NCI-H524 (cell line): ENCODE data around the gene LPP.

Experiments
- DNase-seq, 2 experiments: peaks; one replicate each; lab custom pipeline; 2025; lab: John Stamatoyannopoulos, UW

Gene LPP

DNA sequence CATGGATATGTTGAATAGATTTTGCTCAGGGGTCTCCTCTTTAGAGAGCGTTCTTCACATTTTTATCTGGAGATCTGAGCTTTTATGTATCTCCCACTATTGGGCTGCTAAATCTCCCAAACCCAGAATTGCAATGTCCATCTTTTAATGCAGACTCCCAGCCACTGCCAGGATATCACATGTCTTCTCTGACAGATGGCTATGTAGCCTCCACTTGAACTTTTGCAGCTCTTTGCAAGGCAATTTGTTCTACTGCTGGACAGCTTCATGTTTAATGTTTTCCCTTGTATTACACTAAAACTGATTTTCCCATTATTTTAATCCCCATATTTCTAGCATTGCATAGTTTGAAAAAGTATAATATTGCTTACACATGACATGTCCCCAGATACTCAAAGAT, 177.2 kb downstream of the LPP start:
- DNase-seq = peak; percentile 9 to 56

DNA sequence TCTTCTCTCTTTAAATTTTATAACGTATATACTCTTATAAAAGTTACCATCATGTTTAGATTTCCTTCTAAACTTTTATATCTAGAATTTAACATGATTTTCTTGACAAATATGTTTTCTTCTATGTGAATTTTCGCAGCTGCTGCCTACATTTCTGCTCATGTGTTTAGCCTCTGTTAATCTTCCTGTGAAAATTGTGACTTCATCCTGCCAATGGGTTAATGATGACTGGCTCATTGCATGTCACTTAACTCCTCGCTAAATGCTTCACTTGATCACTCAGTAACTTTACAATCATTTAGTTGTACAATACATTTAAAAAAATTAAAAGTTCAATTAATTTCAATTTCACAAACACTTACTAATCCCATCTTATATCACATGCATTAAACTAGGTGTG, 178.1 kb downstream of the LPP start:
- DNase-seq = no peak

DNA sequence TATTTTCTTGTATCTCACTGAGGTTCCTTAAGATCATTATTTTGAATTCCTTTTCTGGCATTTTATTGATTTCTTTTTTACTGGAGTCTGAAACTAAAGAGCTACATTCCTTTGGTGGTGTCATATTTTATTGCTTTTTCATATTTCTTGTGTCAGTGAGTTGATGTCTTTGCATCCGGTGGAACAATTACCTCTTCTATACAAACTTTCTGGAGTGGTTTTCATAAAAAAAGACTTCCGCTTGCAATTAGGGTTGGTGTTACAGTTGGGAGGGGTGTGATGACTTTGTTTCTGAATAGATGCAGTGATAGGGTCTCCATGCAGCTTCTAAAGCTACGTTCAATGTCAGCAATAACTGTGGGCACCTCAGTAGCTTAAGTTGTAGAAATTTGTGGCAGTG, 181.7 kb downstream of the LPP start:
- DNase-seq = no peak

DNA sequence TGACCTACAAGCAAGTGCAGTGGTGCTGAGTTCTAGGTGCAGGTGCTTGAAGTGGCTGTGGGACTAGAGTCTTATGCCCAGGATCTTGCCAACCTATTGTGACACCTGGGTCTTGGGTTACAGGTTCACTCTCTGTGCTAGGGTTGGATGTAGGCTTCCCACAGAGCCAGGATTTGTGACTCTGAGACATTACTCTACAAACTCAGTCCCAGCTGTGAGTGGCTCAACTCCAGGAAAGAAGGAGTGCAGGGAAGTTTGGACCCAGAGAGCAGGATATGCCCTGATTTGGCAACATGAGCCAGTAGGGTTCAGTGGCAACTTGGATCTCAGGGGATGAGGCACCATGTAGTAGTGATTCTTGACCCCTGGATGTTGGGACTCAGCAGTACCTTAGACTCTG, 182.2 kb downstream of the LPP start:
- DNase-seq = no peak

DNA sequence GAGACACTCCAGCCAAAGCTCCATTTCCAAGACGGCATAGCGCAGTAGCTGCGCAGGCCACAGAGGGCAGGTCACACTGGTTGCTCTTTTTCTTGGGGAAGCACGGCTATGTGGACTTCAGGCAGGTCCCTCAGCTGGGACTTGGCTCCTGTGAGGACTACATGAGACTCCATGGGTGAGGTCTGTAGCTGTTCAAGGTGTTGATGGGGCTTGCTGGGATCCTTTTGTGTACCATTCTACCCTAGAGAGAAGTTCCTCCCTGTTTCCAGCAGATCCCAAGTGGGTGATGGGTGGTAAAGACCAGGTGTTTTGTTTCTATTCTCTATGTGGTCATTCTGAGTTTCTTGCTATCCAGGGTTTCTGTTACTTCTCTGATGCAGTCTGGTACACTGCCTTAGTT, 183.3 kb downstream of the LPP start:
- no peak for DNase-seq

DNA sequence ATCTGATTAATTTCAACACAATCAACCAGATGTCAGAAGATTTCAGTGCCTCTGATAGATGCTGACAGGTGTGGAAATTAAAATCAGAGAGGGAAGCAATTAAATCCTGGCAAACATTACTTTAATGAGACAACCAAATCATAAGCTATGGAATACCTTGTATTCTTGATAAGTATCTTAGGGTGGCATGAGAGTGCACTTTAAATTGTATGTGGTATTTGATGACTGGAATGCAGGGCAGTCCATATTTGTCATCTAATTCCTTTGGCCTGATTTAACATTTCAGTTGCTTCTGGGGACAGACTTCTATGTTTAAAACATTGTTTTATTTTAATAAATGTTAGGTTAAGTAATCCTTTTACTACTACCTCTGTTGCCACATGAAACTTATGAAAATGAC, 184.1 kb downstream of the LPP start:
- DNase-seq = peak; percentile 31 to 73

DNA sequence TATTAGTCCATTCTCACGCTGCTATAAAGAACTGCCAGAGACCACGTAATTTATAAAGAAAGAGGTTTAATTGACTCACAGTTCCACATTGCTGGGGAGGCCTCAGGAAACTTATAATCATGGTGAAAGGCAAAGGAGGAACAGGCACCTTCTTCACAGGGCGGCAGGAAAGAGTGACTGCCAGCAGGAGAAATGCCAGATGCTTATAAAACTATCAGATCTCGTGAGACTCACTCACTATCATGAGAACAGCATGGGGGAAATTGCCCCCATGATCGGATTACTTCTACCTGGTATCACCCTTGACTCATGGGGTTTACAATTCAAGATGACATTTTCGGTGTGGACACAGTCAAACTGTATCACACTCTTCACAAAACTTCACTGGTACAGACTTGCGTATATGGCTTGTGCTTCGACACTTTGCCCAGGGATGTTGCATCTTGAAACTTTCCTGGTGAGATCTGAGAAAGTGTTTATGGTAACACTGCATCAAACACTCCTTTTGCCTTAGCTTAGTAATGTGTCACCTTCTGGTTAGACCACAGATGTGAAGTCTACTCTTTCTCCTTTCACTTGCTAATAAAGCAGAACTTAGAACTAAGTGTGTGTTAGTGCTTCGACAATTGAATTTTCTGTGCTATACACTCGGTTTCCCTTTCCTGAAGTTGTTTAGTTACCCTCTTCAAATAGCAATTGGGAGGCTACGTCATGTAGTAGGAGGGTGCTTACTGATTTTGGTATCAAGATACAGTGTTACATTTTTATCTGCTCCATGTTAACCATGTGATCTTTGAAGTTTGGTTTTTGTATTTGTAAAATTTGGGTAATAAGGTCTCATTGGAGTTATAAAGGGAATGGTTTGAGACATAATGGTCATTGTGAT, 185.7 kb downstream of the LPP start:
- peak in 1 of 2 experiments; percentile 66 for DNase-seq

DNA sequence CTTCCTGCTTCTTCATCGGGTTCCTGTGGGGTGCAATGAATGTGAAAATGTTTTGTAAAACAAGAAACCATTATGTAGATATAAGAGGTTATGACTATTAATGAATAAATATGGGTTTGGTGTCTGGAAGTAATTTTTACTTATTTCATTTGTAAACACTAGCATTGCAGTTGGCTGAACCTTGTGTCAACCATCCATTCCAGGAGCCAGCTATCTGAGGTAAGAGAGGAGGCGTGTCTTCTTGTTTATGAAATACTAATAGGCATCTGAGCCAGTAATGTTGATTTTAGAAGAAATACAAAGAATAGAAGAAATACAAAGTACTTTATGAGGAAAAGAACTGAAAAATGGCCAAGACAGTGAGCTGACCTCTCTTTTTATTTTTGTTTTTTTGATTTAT, 187.5 kb downstream of the LPP start:
- no peak for DNase-seq

DNA sequence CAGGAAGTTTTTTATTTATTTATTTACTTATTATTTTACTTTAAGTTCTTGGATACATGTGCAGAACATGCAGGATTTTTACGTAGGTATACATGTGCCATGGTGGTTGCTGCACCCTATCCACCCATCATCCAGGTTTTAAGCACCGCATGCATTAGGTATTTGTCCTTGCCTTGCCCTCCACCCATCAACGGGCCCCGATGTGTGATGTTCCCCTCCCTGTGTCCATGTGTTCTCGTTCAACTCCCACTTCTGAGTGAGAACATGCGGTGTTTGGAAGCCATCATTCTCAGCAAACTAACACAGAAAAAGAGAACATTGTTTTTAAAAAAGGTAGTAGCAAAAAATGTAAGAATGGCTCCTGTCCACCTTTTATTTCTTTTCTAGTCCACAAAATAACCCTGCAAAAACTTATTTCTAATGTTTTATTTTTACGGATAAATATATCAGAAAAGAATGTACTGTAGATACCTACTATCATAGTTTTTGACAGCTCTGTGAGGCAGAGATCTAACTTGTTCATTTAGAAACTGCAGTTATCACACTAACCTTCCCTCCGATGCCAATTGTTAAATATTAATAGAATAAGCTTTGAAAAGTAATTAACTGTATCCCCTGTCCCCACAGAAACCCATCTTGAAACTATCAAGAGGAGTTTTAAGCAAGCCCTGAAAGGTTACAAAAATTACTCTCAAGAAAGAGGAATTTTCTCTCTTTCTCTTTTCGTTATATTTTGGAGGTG, 189.2 kb downstream of the LPP start:
- DNase-seq = no peak

DNA sequence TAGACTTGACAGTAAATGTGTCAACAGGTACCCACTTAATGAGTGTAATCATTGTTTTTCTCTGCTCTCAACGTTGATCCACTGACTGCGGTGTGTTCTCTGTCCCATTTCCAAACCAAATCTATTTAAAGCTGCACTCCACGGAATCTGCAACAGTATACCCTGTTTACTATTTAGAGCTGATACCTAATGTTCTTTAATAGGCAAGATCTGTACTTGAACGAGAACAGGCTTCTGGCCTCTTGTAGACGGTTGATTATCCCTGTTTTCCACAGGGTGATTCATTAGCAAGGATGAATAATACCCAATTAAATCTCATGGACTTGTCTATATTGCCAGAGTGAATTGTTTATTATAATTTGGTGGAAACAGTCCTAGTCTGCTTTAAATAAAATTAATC, 189.9 kb downstream of the LPP start:
- DNase-seq = no peak

DNA sequence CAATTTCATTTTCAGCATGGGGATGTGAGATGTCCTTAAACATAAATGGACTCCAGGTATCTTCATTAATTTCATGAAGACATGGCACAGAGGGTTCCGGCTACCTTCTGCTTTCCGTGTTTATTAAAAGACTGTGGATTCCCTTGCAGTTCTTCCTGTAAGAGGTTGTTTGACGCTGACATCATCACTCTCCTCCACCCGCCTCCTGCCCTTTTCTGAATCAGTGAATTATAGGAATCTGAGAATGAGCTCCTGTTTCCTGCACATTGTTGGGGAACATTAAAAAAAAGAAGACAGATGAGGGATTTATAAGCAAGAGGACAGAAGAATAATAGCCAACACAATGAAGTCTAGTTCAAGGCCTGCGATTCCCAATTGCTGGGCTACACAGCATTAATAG, 191.3 kb downstream of the LPP start:
- no peak for DNase-seq

DNA sequence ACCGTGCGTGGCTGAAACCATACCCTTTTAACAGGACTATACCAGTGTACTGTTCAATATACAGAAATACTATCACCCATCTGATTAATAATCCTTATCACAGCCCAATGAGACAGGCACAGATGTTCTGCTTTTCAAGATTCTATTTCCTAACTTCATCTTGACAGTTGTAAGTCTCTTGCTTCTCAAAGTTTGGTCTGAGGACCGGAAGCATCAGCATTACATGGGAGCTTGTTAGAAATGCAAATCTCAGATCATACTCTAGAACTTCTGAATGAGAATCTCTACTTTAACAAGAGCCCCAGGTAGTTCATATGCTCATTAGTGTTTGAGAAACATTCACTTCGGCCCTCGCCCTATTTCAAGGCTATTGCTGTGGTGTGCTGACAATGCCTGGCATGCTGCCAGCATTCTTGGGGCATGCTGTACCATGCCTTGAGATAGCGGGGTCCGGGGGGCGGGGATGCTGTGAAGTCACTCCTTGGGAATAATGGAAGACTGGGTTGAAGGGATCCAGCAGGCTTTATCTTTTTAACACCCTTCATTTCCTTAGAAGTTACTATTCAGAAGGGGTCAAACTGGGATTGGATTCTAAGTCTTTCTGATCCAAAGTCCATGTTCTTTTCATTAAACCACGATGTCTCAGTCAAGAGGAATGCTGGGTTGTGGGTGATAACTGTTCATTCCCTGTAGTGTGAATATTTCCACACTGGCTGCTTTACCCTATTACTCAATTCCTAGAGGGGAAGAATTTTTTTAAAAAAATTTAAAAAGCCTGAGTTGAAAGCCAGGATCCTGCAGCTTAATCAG, 194.7 kb downstream of the LPP start:
- no peak for DNase-seq

DNA sequence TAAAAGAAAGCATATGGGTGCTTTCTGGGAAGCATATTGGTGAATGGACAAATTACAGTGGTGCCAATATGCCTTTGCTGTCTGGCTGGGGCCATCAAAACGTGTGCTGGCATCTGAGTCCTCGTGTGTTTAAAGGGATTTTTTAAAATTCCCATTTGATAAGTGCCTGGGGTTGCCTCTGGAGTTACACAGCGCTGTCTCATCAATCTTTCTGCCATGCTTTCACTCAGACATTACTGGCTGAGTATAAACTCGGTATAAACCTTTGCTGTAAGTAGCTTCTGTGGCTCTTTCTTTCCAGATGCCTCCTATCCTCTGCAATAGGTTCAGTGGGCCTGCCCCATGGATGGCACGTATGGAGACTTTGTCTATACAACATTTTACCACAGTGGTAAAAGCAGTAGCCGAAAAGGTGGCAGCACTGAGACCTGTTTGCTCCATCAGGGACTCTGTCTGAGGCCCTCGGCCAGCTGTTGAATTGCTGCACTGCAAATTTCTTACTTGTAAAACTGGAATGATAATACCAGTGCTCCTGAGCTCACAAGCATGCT, 195.5 kb downstream of the LPP start:
- peak in 1 of 2 experiments; percentile 63 for DNase-seq

DNA sequence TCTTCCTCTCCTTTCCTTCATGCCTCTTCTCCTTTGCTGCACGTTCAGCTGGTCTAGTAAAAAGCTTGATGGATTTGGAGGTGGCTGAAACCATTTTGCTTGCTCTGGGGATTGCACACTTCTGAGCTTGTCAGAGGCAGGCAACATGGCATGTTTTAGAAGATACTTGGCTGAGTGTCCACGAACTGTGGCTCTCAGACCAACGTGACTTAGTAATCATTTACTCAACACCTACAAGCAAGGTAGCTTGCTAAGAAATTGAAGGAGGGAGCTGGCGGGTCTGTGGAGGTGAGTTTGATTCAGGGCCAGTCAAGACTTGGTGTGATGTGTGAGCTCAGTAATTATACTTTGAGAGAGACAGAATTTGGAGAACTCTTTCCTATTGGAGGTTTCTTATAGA, 196.0 kb downstream of the LPP start:
- DNase-seq = no peak

DNA sequence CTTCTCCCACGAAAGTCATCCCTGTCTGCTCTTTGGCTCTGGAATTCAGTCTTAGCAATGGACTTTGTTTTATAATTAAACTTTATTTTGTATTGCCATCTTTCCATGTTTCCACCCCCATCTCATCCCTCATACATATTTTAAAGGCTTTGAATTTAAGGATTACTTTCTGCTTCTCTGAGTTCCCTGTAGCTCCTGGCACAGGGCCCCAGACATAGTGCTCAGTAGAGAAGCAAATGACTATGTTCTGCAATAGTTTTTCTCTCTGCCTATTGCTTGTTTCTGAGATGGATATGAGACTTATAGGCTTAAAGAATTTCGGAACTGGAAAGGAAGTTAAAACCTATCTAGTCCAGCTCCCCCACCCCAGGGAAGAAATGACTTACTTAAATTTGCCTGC, 197.0 kb downstream of the LPP start:
- DNase-seq = no peak

DNA sequence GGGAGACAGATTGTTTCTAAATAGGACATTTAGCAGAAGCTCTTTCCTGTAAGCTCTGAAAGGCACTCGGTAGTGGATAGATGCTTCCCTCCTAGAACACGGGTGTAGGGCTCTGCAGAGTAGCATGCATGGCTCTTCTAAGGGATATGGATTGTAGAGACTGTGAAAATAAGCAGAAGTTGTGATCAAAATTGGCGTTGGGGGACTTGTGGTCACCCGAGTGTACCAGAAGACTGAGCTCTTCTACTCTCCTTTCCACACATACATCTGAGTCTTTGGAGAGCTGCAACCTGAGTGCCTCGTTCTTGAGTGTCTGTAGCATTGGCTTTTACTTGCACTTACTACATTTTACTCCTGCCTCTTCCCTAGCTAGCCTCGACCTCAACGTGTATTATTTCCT, 197.7 kb downstream of the LPP start:
- DNase-seq = no peak

DNA sequence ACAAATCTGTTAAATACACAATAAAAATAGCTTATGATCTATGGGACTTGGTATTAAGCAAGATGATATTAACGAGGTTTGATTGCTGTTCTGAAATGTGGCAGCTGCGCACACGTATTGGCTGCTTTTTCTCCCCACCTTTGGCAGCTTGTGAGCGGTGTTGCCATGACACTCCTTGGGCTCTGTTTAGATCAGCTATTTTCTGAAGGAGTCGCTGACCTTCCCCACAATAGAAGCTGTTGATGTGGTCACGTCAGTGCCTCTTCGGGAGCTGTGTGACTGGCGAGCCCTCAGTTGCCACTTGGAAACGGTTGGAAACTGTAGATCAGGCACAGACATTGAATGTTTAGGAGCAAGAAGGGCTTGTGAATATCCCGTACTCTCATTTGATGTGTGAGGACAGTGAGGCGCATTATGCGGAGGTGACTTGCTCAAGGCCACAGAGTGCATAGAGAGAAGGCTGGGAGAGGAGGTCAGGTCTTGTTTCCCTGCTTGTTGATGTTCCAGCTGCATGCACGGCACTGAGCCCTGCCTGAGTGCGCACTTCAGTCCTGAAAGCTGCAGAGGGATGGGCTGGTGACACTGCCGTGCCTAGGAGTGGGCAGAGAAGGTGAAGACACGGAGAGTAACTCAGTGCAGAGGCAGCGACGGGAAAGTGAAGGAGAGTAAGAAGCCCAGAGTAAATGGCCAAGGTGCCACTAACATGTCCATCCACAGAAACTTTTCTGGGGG, 198.4 kb downstream of the LPP start:
- no peak for DNase-seq

DNA sequence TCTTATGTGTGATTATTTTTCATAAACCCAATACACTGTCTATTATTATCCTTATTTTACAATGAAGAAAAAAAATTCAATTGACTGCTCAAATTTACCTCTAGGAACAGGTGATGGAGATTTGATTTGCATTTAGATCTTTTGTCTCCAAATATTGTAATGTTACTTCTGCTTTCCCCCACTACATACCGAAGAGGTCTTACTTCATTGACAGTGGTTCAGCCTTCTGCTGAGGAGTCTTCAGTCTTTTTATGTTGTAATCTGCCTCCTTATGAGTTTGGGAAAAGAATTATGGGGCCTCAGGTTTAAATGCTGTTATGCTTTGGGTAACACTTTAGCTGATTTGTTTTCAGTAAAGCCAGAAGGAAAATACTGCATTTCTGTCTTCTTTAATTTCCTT, 199.5 kb downstream of the LPP start:
- DNase-seq = no peak

DNA sequence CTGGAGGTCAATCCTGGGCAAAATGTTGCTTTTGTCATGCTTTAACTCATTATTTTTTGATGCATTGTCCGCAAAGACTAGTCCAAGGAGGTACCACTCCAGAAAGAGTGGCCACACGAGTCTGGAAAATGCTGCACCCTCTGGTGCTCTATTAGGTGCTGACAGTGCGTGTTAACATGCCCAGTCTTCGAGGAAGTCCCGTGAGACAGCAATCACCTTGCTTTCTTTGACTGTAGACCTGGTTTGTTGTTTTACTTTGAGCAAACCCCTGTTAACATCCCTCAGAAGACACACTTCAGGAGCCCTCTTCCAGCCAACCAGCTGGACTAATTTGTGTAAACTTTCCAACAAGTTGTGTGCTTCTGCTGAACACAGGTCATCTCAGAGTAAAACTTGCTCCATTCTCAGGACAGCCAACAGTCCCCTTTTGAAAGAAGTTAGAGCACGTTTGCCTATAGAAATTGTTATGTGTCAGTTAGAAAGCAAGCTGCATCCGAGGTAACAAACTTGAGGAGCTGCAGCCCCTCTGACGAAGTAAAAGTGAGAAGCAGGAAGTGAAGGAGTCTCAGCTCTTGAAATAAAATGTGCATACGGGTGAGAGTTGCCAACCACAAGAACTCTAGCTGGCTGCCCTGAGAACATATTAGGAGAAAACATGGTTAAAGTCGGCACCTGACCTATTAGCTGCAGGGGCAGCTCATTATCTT, 205.0 kb downstream of the LPP start:
- DNase-seq = no peak

DNA sequence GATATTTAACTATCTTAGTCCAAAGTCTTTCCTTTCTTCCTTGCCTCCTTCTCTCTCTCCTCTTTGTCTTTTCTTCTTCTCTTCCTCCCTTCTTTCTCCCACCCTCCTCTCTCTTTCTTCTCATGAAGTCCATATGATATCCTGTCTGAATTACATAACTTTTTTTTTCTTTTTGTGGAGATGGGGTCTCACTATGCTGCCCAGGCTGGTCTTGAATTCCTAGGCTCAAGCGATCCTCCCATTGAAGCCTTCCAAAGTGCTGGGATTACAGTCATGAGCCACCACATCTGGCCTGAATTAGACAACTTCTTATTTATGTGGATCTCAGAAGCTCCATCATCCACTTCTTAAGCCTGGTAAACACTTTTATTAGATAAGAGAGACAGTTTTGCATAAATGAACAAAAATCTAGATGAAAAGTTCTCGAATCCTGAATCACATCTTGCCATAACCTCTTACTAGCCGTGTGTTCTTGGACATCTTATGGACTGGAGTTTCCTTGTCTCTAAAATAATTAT, 206.5 kb downstream of the LPP start:
- DNase-seq = no peak

DNA sequence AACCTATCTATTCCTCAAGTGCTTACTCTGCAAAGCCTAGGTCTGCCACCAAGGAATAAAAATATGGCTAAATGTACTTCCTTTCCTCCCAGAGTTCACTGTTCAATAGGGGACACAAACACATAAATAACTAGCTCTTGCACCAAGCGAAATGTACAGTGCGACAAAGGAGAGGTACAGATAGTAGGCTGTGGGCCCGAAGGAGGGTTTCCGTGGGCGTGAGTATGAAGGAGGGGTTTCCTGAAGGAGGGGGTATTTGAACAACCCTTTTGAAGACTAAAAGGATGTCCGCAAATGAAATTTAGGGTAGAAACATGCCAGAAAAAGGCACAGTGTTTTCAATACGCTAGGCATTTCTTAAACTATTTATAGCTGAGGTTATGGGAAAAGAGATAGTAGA, 207.9 kb downstream of the LPP start:
- DNase-seq = no peak
